OCI-LY3 (cell line): ENCODE measurements around the gene HMGN4.

Source experiments
- H2AFZ ChIP-seq: fragments of 200-600, 300-600 bp; shearing (Covaris generic); 2 replicates; pipeline ENCODE4 v1.6.0; 2014; ENCODE audit warnings: antibody characterized with exemption, low read depth, low read length
- H3K27ac ChIP-seq: fragments of 200-600, 300-600 bp; sonication (generic); 2 replicates; pipeline ENCODE4 v1.5.1; 2014; ENCODE audit warnings: mild to moderate bottlenecking, low read length, moderate library complexity, mixed read lengths
- H3K27me3 ChIP-seq: fragments of 200-600, 300-600 bp; sonication (generic); 2 replicates; pipeline ENCODE4 v1.6.1; 2014; ENCODE audit warnings: low read depth, low read length, mixed read lengths
- H3K36me3 ChIP-seq: fragments of 200-600, 300-600 bp; sonication (generic); replicated peaks from 2 replicates; pipeline ENCODE3; 2014; ENCODE audit warnings: low read depth, low read length, mixed read lengths
- H3K4me1 ChIP-seq: fragments of 300-600, 200-600 bp; sonication (generic); 2 replicates; pipeline ENCODE4 v1.6.1; 2014; ENCODE audit warnings: low read length, mixed read lengths
- H3K4me2 ChIP-seq: fragments of 200-600, 300-600 bp; sonication (generic); 2 replicates; pipeline ENCODE4 v1.6.1; 2014; ENCODE audit warnings: low read length, mixed read lengths
- H3K4me3 ChIP-seq: fragments of 300-600, 200-600 bp; sonication (generic); 2 replicates; pipeline ENCODE4 v1.5.1; 2014; ENCODE audit warnings: antibody characterized with exemption, mild to moderate bottlenecking, low read length, moderate library complexity
- H3K79me2 ChIP-seq: fragments of 300-600, 200-600 bp; shearing (Covaris generic); 2 replicates; pipeline ENCODE4 v1.6.1; 2014; ENCODE audit warnings: mild to moderate bottlenecking, low read length, mixed read lengths
- H3K9ac ChIP-seq: fragments of 300-600, 200-600 bp; shearing (Covaris generic); 2 replicates; pipeline ENCODE4 v1.6.0; 2014; ENCODE audit warnings: mild to moderate bottlenecking, low read length, moderate library complexity
- H3K9me3 ChIP-seq: fragments of 200-600, 300-600 bp; shearing (Covaris generic); 2 replicates; pipeline ENCODE4 v1.6.1; 2014; ENCODE audit warnings: low read length, mixed read lengths; ENCODE audit not compliant: insufficient read depth
- H4K20me1 ChIP-seq: fragments of 200-600, 300-600 bp; sonication (generic); 2 replicates; pipeline ENCODE4 v1.6.1; 2016; ENCODE audit warnings: low read length, mixed read lengths; ENCODE audit not compliant: insufficient read depth
- CTCF ChIP-seq: fragments of 200-600, 300-600 bp; sonication (generic); IDR thresholded peaks from 2 replicates; pipeline ENCODE4 v1.5.1; 2014; ENCODE audit warnings: antibody characterized with exemption, low read length, low read depth
- EZH2phosphoT487 ChIP-seq: fragments of 200-600 bp; shearing (Covaris generic); IDR thresholded peaks from 2 replicates; pipeline ENCODE4 v1.6.1; 2018; ENCODE audit warnings: antibody characterized with exemption, mixed run types, low read depth

Gene HMGN4

DNA sequence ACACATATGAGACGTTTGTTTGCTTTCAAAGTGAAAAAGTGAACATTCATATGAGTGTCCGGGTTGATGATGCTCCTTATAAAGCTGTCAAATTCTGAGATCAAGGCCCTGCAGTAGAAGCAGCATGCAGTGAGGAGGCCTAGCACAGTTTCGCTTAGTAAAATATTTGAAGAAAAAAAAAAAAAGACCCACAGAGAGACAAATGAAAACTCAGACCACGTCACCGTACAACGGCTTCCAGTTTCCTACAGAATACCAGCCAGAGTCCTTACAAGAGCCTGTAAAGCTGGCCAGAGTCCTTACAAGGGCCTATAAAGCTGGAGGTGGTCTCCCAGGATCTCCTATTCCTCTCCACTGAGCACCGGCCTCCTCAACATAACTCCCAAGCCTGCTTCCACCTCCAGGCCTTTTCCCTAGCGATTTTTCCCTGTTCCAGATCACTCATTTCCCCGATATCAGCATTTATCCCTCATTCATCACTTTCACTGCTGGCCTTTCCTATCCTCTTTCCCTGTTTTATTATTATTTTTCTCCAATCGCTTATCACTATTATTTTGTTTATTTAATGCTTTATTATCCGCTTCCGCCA lies 1.5 kb upstream of the HMGN4 start:
- H3K36me3 ChIP-seq, result peaks cover 3% of the 10 kb centered on the region
- H3K27me3 ChIP-seq, result no peaks in the 10 kb centered on the region
- H2AFZ ChIP-seq, result peak overlapping the region; percentile 58
- peak overlapping the region; percentile 83 for H3K4me3 ChIP-seq
- H3K4me1 ChIP-seq, result peaks cover 27% of the 10 kb centered on the region
- TF ChIP-seq CTCF, result no peak
- no peak for TF ChIP-seq EZH2phosphoT487
- H3K4me2 ChIP-seq, result peak overlapping the region; percentile 71
- H3K79me2 ChIP-seq, result peaks cover 20% of the 10 kb centered on the region
- H3K9ac ChIP-seq, result peak overlapping the region; percentile 82
- peak overlapping the region; percentile 97 for H3K27ac ChIP-seq
- no peaks in the 10 kb centered on the region for H3K9me3 ChIP-seq
- no peaks in the 10 kb centered on the region for H4K20me1 ChIP-seq

GRCh38 chr6:26537160-26537845 lies 863 bp upstream of the HMGN4 start:
- no peak for TF ChIP-seq CTCF
- TF ChIP-seq EZH2phosphoT487, result no peak
- Histone ChIP-seq H2AFZ (peak overlapping the region; percentile 58), H4K20me1 (no peaks in the 10 kb centered on the region), H3K4me1 (peaks cover 25% of the 10 kb centered on the region), H3K36me3 (peaks cover 3% of the 10 kb centered on the region), H3K9ac (peak overlapping the region; percentile 82), H3K79me2 (peaks cover 20% of the 10 kb centered on the region), H3K27ac (peak overlapping the region; percentile 97), H3K4me3 (peak overlapping the region; percentile 83), H3K27me3 (no peaks in the 10 kb centered on the region), H3K4me2 (peak overlapping the region; percentile 71), H3K9me3 (no peaks in the 10 kb centered on the region)

DNA sequence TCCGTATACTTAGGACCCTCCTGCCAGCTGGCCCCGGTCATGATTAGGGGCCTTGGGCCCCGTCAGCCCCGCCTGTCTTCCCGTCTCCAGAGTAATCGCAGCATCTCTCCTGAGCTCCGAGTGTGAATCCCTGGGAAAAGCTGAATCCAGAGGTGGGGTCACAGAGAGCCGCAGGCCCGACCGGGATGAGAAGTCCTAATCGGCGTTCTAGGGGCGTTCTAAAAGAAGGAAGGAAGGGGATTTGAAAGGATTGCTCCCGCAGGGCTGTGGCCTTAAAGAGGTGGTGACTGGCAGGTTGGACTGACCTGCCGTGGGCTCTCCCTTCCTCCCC lies 371 bp downstream of the HMGN4 start:
- Histone ChIP-seq H4K20me1 (no peaks in the 10 kb centered on the region), H3K4me2 (peak overlapping the region; percentile 71), H3K4me1 (peaks cover 21% of the 10 kb centered on the region), H3K36me3 (peaks cover 9% of the 10 kb centered on the region), H3K27ac (peak overlapping the region; percentile 97), H3K9me3 (no peaks in the 10 kb centered on the region), H3K9ac (peak overlapping the region; percentile 82), H3K79me2 (peaks cover 20% of the 10 kb centered on the region), H3K4me3 (peak overlapping the region; percentile 83), H3K27me3 (no peaks in the 10 kb centered on the region), H2AFZ (peak overlapping the region; percentile 23; the same call in 1 of the 2 replicates)
- TF ChIP-seq EZH2phosphoT487 (no peak), CTCF (no peak)

- H3K79me2 ChIP-seq, result peaks cover 20% of the 10 kb centered on the region
- TF ChIP-seq CTCF (no peak), EZH2phosphoT487 (no peak)
- H3K4me1 ChIP-seq, result peaks cover 21% of the 10 kb centered on the region
- peak overlapping the region; percentile 71 for H3K4me2 ChIP-seq
- no peaks in the 10 kb centered on the region for H3K9me3 ChIP-seq
- H3K36me3 ChIP-seq, result peaks cover 9% of the 10 kb centered on the region
- H4K20me1 ChIP-seq, result no peaks in the 10 kb centered on the region
- H3K9ac ChIP-seq, result peak overlapping the region; percentile 82
- no peaks in the 10 kb centered on the region for H3K27me3 ChIP-seq
- peak overlapping the region; percentile 83 for H3K4me3 ChIP-seq
- peak overlapping the region; percentile 97; the same call in 1 of the 2 replicates for H3K27ac ChIP-seq
- H2AFZ ChIP-seq, result no peak overlapping the region
Observed at GRCh38 chr6:26539071-26539615, 977 bp downstream of the HMGN4 start.
